K562 (cell line): ENCODE results near the gene CDKN2C. TPM values are rescaled to one million over a fixed set of nuclear protein-coding genes. Genes with fewer than 3 reads are reported as not detected.

Experiments used
- CBX1 ChIP-seq: sonication (generic); IDR thresholded peaks from 2 replicates; pipeline ENCODE4 v1.6.1; 2016; ENCODE audit warnings: antibody characterized with exemption, low read depth, mild to moderate bottlenecking
- CEBPG ChIP-seq, 3 experiments: fragments of 200-800 bp in 1 of 3; sonication (Bioruptor generic) in 1 of 3; sonication (generic) in 1 of 3; formaldehyde crosslinking in 1 of 3; IDR thresholded peaks in 2 of 3; conservative IDR thresholded peaks in 1 of 3; 2 replicates each; pipeline versions ENCODE4 v1.6.1 to v1.8.0; 2016 to 2022; ENCODE audit warnings: missing compliant biosample characterization in 2 of 3, missing genetic modification characterization in 2 of 3, mild to moderate bottlenecking in 1 of 3, missing genetic modification reagents in 1 of 3
- CHD2 ChIP-seq: IDR thresholded peaks from 2 replicates; pipeline ENCODE4 v1.6.1; 2011; ENCODE audit warnings: low read depth, low read length
- CREB1 ChIP-seq, 2 experiments: sonication (generic) in 1 of 2; formaldehyde crosslinking in 1 of 2; IDR thresholded peaks; 2 replicates each; pipeline versions ENCODE4 v1.6.1 to v1.8.0; 2012 to 2022; ENCODE audit warnings: inconsistent platforms in 1 of 2, mild to moderate bottlenecking in 1 of 2, missing genetic modification reagents in 1 of 2, moderate library complexity in 1 of 2
- DLX4 ChIP-seq: fragments of 250-450 bp; sonication (Bioruptor Pico); IDR thresholded peaks from 2 replicates; pipeline ENCODE4 v1.6.1; 2021; ENCODE audit warnings: mild to moderate bottlenecking
- EHMT2 ChIP-seq: fragments of 450-650 bp; IDR thresholded peaks from 2 replicates; pipeline ENCODE4 v1.6.1; 2018; ENCODE audit warnings: antibody characterized with exemption
- ELF2 ChIP-seq: fragments of 250-450 bp; sonication (Bioruptor Pico); IDR thresholded peaks from 2 replicates; pipeline ENCODE4 v1.5.0; 2021; ENCODE audit warnings: mild to moderate bottlenecking
- ETV6 ChIP-seq, 3 experiments: fragments of 150-350 bp in 1 of 3; sonication (generic) in 1 of 3; formaldehyde crosslinking in 1 of 3; IDR thresholded peaks; 2 replicates each; pipeline versions ENCODE4 v1.6.1 to v1.8.0; 2014 to 2022; ENCODE audit warnings: borderline replicate concordance in 2 of 3, low read depth in 2 of 3, antibody characterized with exemption in 1 of 3, low read length in 1 of 3, mild to moderate bottlenecking in 1 of 3, missing genetic modification reagents in 1 of 3
- EWSR1 ChIP-seq: fragments of 450-650 bp; IDR thresholded peaks from 2 replicates; pipeline ENCODE4 v1.6.1; 2018; ENCODE audit warnings: borderline replicate concordance, mild to moderate bottlenecking, low read depth, moderate library complexity; ENCODE audit not compliant: partially characterized antibody
- FOSL1 ChIP-seq: fragments of 200-800 bp; sonication (Bioruptor generic); conservative IDR thresholded peaks from 2 replicates; pipeline ENCODE4 v1.6.1; 2016; ENCODE audit warnings: missing genetic modification characterization, missing compliant biosample characterization
- FOXK1 ChIP-seq: sonication (generic); formaldehyde crosslinking; IDR thresholded peaks from 2 replicates; pipeline ENCODE4 v1.8.0; 2022; ENCODE audit warnings: missing genetic modification reagents, mild to moderate bottlenecking, borderline replicate concordance
- HOXB6 ChIP-seq: fragments of 250-450 bp; sonication (Bioruptor Pico); IDR thresholded peaks from 2 replicates; pipeline ENCODE4 v1.5.1; 2022; ENCODE audit warnings: mild to moderate bottlenecking, borderline replicate concordance
- MEF2A ChIP-seq: IDR thresholded peaks from 2 replicates; pipeline ENCODE4 v1.6.1; 2011; ENCODE audit warnings: low read depth, mild to moderate bottlenecking, low read length, moderate library complexity; ENCODE audit not compliant: control insufficient read depth
- POLR2AphosphoS2 ChIP-seq: IDR thresholded peaks from 2 replicates; pipeline ENCODE4 v1.6.1; 2012; ENCODE audit warnings: low read length, improper control_type of control experiment
- RBFOX2 ChIP-seq: fragments of 200-400 bp; formaldehyde crosslinking; IDR thresholded peaks from 2 replicates; pipeline ENCODE4 v1.6.1; 2017; ENCODE audit warnings: low read depth, mild to moderate bottlenecking, low read length, moderate library complexity
- ZNF146 ChIP-seq: IDR thresholded peaks from one replicate; pipeline ENCODE4 v1.6.1; 2018; ENCODE audit warnings: missing compliant biosample characterization; ENCODE audit not compliant: unreplicated experiment
- ZNF586 ChIP-seq: fragments of 450-650 bp; formaldehyde crosslinking; conservative IDR thresholded peaks from 2 replicates; pipeline ENCODE4 v1.4.0; 2020; ENCODE audit warnings: mild to moderate bottlenecking, moderate library complexity
- polyA plus RNA-seq, 8 experiments: library from polyadenylated mRNA; depleted of rRNA in 4 of 8; stranded (reverse) in 5 of 8; unstranded in 3 of 8; fragments of >200 nt; fragmentation: Nextera tagmentation in 2 of 8; fragmentation: Illumina TruSeq in 1 of 8; extraction: Ambion mirVana in 2 of 8; extraction: Trizol in 1 of 8; gene quantifications; 2 replicates each; pipeline versions ENCODE4 v1.2.1 to v1.2.3, GENCODE V29; 2011 to 2014; ENCODE audit warnings: inconsistent platforms in 1 of 8, missing spikeins in 1 of 8
- total RNA-seq, 7 experiments: library from RNA; depleted of rRNA in 6 of 7; stranded (reverse); fragments of >200 nt in 6 of 7; fragmentation: Illumina TruSeq in 2 of 7; extraction: Trizol in 2 of 7; gene quantifications; 2 replicates each; pipeline versions ENCODE4 v1.2.1 to v1.2.3, GENCODE V29; 2011 to 2021; ENCODE audit warnings: low replicate concordance in 1 of 7
- TF ChIP-seq, protein P1 (sequence below): fragments of 250-450 bp; sonication (Bioruptor Pico); IDR thresholded peaks from 2 replicates; pipeline ENCODE4 v1.8.0; 2021; ENCODE audit warnings: moderate library complexity, mild to moderate bottlenecking, inconsistent platforms
- TF ChIP-seq, protein P2 (sequence below): fragments of 250-450 bp; sonication (Bioruptor Pico); IDR thresholded peaks from 2 replicates; pipeline ENCODE4 v1.4.0; 2020; ENCODE audit warnings: mild to moderate bottlenecking, moderate library complexity

Gene CDKN2C
- total and polyA plus RNA-seq, 9 of the 15 experiments (the other 6 are each of a cell fraction or from before 2014, with no cell fraction given) = 11.9 to 74.3 (median 45.9) TPM

GRCh38 chr1:50978852-50979781 lies 9.1 kb downstream of the CDKN2C start (continued):
- TF ChIP-seq, protein P1, sequence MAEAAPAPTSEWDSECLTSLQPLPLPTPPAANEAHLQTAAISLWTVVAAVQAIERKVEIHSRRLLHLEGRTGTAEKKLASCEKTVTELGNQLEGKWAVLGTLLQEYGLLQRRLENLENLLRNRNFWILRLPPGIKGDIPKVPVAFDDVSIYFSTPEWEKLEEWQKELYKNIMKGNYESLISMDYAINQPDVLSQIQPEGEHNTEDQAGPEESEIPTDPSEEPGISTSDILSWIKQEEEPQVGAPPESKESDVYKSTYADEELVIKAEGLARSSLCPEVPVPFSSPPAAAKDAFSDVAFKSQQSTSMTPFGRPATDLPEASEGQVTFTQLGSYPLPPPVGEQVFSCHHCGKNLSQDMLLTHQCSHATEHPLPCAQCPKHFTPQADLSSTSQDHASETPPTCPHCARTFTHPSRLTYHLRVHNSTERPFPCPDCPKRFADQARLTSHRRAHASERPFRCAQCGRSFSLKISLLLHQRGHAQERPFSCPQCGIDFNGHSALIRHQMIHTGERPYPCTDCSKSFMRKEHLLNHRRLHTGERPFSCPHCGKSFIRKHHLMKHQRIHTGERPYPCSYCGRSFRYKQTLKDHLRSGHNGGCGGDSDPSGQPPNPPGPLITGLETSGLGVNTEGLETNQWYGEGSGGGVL = no peak
- TF ChIP-seq HOXB6 (CRISPR knock-in tag) (no peak), EWSR1 (no peak), FOXK1 (CRISPR knock-in tag) (no peak), POLR2AphosphoS2 (no peak), ETV6 (IDR thresholded peaks at IDR 0.05; ENCODE audit: borderline replicate concordance in 1 of 2, low read depth in 2 of 2, low read length in 1 of 2) (no peak), ETV6 (CRISPR knock-in tag; IDR thresholded peaks at IDR 0.05; ENCODE audit: borderline replicate concordance) (no peak), MEF2A (no peak), FOSL1 (tag) (no peak; the same call in 1 of the 2 replicates), CEBPG (CRISPR knock-in tag; IDR thresholded peaks at IDR 0.05) (no peak), CEBPG (tag; conservative IDR thresholded peaks at IDR 0.05 in 1 of 2, IDR thresholded peaks at IDR 0.05 in 1 of 2) (no peak), EHMT2 (no peak), DLX4 (CRISPR knock-in tag) (no peak), ELF2 (no peak), CREB1 (IDR thresholded peaks at IDR 0.05) (no peak), CREB1 (CRISPR knock-in tag; IDR thresholded peaks at IDR 0.05) (no peak), CHD2 (no peak), ZNF146 (CRISPR knock-in tag) (no peak), RBFOX2 (no peak), CBX1 (no peak), ZNF586 (CRISPR knock-in tag) (no peak)
- TF ChIP-seq, protein P2, sequence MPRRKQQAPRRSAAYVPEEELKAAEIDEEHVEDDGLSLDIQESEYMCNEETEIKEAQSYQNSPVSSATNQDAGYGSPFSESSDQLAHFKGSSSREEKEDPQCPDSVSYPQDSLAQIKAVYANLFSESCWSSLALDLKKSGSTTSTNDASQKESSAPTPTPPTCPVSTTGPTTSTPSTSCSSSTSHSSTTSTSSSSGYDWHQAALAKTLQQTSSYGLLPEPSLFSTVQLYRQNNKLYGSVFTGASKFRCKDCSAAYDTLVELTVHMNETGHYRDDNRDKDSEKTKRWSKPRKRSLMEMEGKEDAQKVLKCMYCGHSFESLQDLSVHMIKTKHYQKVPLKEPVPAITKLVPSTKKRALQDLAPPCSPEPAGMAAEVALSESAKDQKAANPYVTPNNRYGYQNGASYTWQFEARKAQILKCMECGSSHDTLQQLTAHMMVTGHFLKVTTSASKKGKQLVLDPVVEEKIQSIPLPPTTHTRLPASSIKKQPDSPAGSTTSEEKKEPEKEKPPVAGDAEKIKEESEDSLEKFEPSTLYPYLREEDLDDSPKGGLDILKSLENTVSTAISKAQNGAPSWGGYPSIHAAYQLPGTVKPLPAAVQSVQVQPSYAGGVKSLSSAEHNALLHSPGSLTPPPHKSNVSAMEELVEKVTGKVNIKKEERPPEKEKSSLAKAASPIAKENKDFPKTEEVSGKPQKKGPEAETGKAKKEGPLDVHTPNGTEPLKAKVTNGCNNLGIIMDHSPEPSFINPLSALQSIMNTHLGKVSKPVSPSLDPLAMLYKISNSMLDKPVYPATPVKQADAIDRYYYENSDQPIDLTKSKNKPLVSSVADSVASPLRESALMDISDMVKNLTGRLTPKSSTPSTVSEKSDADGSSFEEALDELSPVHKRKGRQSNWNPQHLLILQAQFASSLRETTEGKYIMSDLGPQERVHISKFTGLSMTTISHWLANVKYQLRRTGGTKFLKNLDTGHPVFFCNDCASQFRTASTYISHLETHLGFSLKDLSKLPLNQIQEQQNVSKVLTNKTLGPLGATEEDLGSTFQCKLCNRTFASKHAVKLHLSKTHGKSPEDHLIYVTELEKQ (CRISPR knock-in tag) = no peak
